Upper lobe of right lung (tissue), 1 donor: ENCODE data around the gene ETV3L. TPM values are rescaled to one million over a fixed set of nuclear protein-coding genes. Genes with fewer than 3 reads are reported as not detected.

ENCODE experiments used
- ATAC-seq: fragments of 200-7000 bp; cut with Tn5 transposase; one replicate; pipeline ENCODE4 v1.9.1; 2020; ENCODE audit warnings: mild to moderate bottlenecking, moderate library complexity
- DNase-seq: peaks from one replicate; pipeline ENCODE4 v3.0.0-alpha.2; 2020
- H3K27ac ChIP-seq: fragments of 200-600 bp; one replicate; pipeline ENCODE4 v1.8.0; 2022
- H3K27me3 ChIP-seq: fragments of 200-600 bp; one replicate; pipeline ENCODE4 v1.8.0; 2022; ENCODE audit warnings: mild to moderate bottlenecking
- H3K36me3 ChIP-seq: fragments of 200-600 bp; one replicate; pipeline ENCODE4 v1.8.0; 2022
- H3K4me1 ChIP-seq: fragments of 200-600 bp; one replicate; pipeline ENCODE4 v1.8.0; 2022
- H3K4me3 ChIP-seq: fragments of 200-600 bp; one replicate; pipeline ENCODE4 v1.8.0; 2022; ENCODE audit warnings: mild to moderate bottlenecking
- H3K9me3 ChIP-seq: fragments of 200-600 bp; one replicate; pipeline ENCODE4 v1.8.0; 2022
- intact Hi-C: fragments of 100-400 bp; cut with DNase I; formaldehyde crosslinking; loops from one replicate; pipeline ENCODE4 v1.11.0; 2022
- long read RNA-seq: library from polyadenylated mRNA; unstranded; transcript quantifications from one replicate; pipeline ENCODE4 v2.0.0, GENCODE V29; 2021
- total RNA-seq: library from RNA; stranded (reverse); fragmentation: NEBNext Ultra II Directional; extraction: Animal tissue kit (Norgen Biotek cat#: 25700); gene quantifications from one replicate; pipeline ENCODE4 v1.2.1, GENCODE V29; 2021
- TF ChIP-seq, protein P1 (sequence below): fragments of 200-600 bp; IDR thresholded peaks from one replicate; pipeline ENCODE4 v1.8.0; 2022; ENCODE audit warnings: antibody characterized with exemption
- donor health status: DM: no; HTN: yes; CAD: no; lungs with severe emphysema.

ETV3L gene
- not detected for total RNA-seq
- long read RNA-seq = 0 reads

DNA sequence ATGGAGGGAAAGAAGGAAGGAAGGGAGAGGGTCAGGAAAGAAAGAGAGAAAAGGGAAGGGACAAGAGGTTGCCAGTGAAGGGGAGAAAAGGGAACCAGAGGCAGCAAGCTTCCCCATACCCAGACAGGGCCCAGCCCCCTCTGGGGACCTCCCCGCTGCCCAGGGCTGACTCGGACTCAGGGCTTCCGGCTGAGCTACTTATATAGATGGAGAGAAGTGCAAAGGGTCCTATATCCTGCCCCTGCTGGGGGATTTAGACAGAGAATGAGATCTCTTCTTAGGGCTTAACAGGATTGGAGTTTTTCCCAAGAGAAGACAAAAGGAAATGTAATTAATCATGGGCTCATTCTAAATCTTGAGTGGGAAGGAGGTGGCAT, at the start of gene ETV3L:
Gene ETV3L (minus strand): TSS at position 176 of the 377 bp plus-strand sequence. CDS start 285 bp downstream, outside the sequence.
- no peaks in the 10 kb centered on the region for H3K4me1 ChIP-seq
- ATAC-seq (peak; percentile 63), DNase-seq (peak; percentile 52)
- no peak within 1 kb of the TSS for H3K4me3 ChIP-seq
- H3K9me3 ChIP-seq = no peaks in the 10 kb centered on the region
- intact Hi-C loops = no loop called here
- H3K27me3 ChIP-seq = no peaks in the 10 kb centered on the region
- H3K27ac ChIP-seq = no peak within 1 kb of the TSS
- H3K36me3 ChIP-seq = no peaks in the 10 kb centered on the region
- TF ChIP-seq, protein P1, sequence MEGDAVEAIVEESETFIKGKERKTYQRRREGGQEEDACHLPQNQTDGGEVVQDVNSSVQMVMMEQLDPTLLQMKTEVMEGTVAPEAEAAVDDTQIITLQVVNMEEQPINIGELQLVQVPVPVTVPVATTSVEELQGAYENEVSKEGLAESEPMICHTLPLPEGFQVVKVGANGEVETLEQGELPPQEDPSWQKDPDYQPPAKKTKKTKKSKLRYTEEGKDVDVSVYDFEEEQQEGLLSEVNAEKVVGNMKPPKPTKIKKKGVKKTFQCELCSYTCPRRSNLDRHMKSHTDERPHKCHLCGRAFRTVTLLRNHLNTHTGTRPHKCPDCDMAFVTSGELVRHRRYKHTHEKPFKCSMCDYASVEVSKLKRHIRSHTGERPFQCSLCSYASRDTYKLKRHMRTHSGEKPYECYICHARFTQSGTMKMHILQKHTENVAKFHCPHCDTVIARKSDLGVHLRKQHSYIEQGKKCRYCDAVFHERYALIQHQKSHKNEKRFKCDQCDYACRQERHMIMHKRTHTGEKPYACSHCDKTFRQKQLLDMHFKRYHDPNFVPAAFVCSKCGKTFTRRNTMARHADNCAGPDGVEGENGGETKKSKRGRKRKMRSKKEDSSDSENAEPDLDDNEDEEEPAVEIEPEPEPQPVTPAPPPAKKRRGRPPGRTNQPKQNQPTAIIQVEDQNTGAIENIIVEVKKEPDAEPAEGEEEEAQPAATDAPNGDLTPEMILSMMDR = no peak

DNA sequence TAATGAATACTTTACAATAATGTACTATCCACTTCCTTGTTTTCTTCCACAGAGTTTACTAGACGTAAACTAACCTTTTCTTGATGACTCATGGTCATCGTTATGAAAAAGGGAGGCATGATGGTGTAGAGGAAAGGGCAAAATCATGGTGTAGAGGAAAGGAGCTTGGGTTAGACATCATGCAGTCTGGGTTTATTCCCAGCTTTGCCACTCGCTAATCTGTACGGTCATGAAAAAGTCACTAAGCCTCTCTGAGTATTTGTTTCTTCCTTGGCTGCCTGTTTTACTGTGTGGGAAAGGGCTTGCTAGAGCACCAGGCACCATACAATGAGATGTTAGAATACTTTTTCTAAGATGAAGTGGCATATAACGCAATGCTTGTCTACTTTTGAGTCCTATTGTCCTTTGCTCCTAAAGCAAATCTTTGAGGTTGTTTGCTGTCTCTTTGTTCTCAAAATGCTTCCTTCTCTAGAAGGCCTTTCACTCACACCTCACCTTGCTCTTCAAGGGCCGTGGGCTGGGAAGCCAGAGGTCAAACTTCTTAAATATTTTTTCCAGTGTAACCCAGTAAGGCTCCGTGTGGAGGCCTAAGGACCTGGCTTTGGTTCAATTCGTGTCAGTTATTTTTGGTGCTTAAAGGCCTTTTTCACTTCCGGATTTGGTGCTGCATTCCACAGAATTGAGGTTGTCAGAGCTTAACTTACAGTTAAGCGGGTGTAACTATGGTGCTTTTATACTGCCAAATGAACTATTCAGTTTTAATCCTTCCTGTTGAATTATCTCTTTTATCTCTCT, 48.5 kb upstream of the ETV3L start:
- TF ChIP-seq, protein P1 = no peak
- no peaks in the 10 kb centered on the region for H3K27me3 ChIP-seq
- no peaks in the 10 kb centered on the region for H3K9me3 ChIP-seq
- no peak overlapping the region for H3K4me3 ChIP-seq
- H3K4me1 ChIP-seq = peaks cover 4% of the 10 kb centered on the region
- ATAC-seq = peak; percentile 63
- H3K36me3 ChIP-seq = no peaks in the 10 kb centered on the region
- DNase-seq = no peak
- intact Hi-C loops = no loop called here
- H3K27ac ChIP-seq = peak overlapping the region; percentile 37

DNA sequence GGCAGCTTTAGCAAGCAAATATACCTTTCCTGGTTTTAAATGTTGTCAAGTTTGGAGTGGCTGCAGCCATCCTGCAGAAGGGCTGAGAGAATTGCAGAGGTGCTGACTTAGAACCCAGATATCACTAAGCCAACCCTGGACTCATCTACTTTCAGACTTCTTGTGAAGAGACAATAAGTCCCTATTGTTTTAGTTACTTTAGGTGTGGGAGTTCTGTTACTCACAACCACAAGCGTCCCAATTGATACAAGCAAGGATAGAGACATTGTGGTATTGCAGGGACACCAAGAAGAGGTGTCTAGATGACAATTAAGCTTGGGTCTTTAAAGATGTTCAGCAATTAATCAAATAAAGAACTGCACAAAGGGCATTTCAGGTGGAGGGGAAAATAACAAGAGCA, 47.4 kb upstream of the ETV3L start:
- Histone ChIP-seq H3K36me3 (no peaks in the 10 kb centered on the region), H3K4me3 (no peak overlapping the region), H3K27me3 (no peaks in the 10 kb centered on the region), H3K27ac (no peak overlapping the region), H3K9me3 (no peaks in the 10 kb centered on the region), H3K4me1 (peaks cover 4% of the 10 kb centered on the region)
- TF ChIP-seq, protein P1 = no peak
- intact Hi-C loops = no loop called here
- ATAC-seq (no peak), DNase-seq (no peak)

DNA sequence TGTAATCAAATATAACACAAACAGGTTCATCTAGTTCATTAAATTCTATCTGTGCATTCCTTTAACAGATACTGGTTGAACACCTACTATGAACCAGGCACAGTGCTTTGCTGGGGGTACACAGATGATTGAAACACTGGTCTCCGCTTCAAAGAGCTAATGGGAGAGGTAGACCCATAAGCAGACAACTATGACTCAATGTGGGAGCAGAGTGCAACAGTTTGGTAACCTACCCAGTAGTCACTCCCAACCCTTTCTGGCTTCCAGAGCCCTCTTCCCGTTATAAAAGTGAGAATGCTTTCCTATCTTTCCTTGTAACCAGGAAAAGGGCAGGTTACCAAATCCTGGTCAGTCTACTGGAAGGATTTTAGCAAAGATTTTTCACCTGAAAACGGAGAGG, 46.6 kb upstream of the ETV3L start:
- TF ChIP-seq, protein P1 = no peak
- Histone ChIP-seq H3K27me3 (no peaks in the 10 kb centered on the region), H3K4me3 (no peak overlapping the region), H3K27ac (no peak overlapping the region), H3K36me3 (no peaks in the 10 kb centered on the region), H3K4me1 (peaks cover 4% of the 10 kb centered on the region), H3K9me3 (no peaks in the 10 kb centered on the region)
- ATAC-seq (no peak), DNase-seq (no peak)
- intact Hi-C loops = no loop called here

DNA sequence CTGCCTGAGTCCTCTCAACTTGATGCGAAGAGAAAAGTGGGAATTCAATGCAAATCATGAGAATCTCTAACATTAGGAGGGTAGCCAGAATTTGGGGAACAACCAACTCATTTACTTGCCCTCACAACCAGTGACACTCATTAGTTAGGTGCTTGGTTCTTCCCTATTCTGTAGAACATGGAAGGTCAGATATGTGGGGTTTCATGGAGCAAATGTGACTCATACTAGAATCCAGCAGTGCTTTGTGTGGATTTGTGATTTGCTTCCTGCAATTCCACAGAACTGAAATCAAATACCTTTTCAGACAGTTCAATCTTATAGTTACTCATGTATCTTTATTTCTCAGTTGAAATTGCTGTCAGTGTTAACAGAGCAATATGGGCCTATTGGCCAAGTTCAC, 45.5 kb upstream of the ETV3L start:
- no peaks in the 10 kb centered on the region for H3K9me3 ChIP-seq
- H3K27ac ChIP-seq = no peak overlapping the region
- no peaks in the 10 kb centered on the region for H3K27me3 ChIP-seq
- TF ChIP-seq, protein P1 = no peak
- no peaks in the 10 kb centered on the region for H3K36me3 ChIP-seq
- intact Hi-C loops = no loop called here
- no peak overlapping the region for H3K4me3 ChIP-seq
- H3K4me1 ChIP-seq = peaks cover 4% of the 10 kb centered on the region
- ATAC-seq = no peak
- no peak for DNase-seq
